B cell (primary cell): ENCODE measurements around the gene CMTM6. TPM values are rescaled to one million over a fixed set of nuclear protein-coding genes. Genes with fewer than 3 reads are reported as not detected.
"Not testable (repeated sequence)": the region's sequence is repeated elsewhere in the genome, so short reads cannot be mapped to it uniquely, and the experiment has no call there.

ENCODE experiments used
- ATAC-seq: fragments of 200-7000 bp; cut with Tn5 transposase; one replicate; pipeline ENCODE4 v1.10.0; 2021; ENCODE audit warnings: low read depth, mild to moderate bottlenecking, moderate number of reproducible peaks, moderate library complexity
- CTCF ChIA-PET: fragments of 350-600 bp; sonication (Branson Sonifier 250); formaldehyde crosslinking; loops from one replicate; lab custom pipeline; 2021; ENCODE audit warnings: antibody characterized with exemption, inconsistent platforms; lab: Charles Lee
- POLR2A ChIA-PET: fragments of 350-600 bp; sonication (Branson Sonifier 250); formaldehyde crosslinking; loops from one replicate; lab custom pipeline; 2021; ENCODE audit warnings: antibody characterized with exemption; lab: Charles Lee
- DNase-seq: peaks from one replicate; pipeline ENCODE4 v3.0.0; 2013
- H2AFZ ChIP-seq: 2 replicates; pipeline ENCODE4 v1.6.1; 2012; ENCODE audit warnings: mild to moderate bottlenecking, low read depth, low read length; ENCODE audit not compliant: insufficient read depth, poor library complexity, severe bottlenecking
- H3K27ac ChIP-seq, 2 donors: 1 replicate in 1 of 2; 2 replicates in 1 of 2; pipeline ENCODE4 v1.5.1; 2012 to 2013; ENCODE audit warnings: low read length in 2 of 2, mild to moderate bottlenecking in 2 of 2, moderate library complexity in 1 of 2
- H3K27me3 ChIP-seq, 4 experiments: fragments of 200-600 bp in 1 of 4; sonication (generic) in 1 of 4; replicated peaks in 1 of 4; 1 replicate in 2 of 4; 2 replicates in 2 of 4; pipeline versions ENCODE4 v1.6.1 to v1.7.0; 2013 to 2016; ENCODE audit warnings: low read length in 3 of 4, mild to moderate bottlenecking in 2 of 4, mixed read lengths in 1 of 4, moderate library complexity in 1 of 4; ENCODE audit not compliant: insufficient read depth in 4 of 4, control insufficient read depth in 3 of 4; ENCODE audit errors: control extremely low read depth in 1 of 4
- H3K36me3 ChIP-seq, 2 experiments: replicated peaks in 1 of 2; 1 replicate in 1 of 2; 2 replicates in 1 of 2; pipeline versions ENCODE4 v1.6.1 to v1.7.1; 2013; ENCODE audit warnings: low read length in 1 of 2; ENCODE audit not compliant: insufficient read depth in 2 of 2, control insufficient read depth in 1 of 2; ENCODE audit errors: control extremely low read depth in 1 of 2, extremely low read depth in 1 of 2
- H3K4me1 ChIP-seq, 2 donors: fragments of 200-600 bp in 1 of 2; sonication (generic) in 1 of 2; 1 replicate in 1 of 2; 2 replicates in 1 of 2; pipeline versions ENCODE4 v1.5.1 to v1.6.1; 2013 to 2017; ENCODE audit warnings: low read length in 2 of 2; ENCODE audit not compliant: control insufficient read depth in 2 of 2, insufficient read depth in 2 of 2
- H3K4me2 ChIP-seq: replicated peaks from 2 replicates; pipeline ENCODE3; 2012; ENCODE audit warnings: mild to moderate bottlenecking, low read depth, low read length; ENCODE audit not compliant: poor library complexity, severe bottlenecking
- H3K4me3 ChIP-seq, 5 experiments: fragments of 200-600 bp in 1 of 5; sonication (generic) in 1 of 5; 1 replicate in 3 of 5; 2 replicates in 2 of 5; pipeline versions ENCODE4 v1.5.1 to v1.7.0; 2011 to 2016; ENCODE audit warnings: low read length in 4 of 5, mild to moderate bottlenecking in 4 of 5, low read depth in 2 of 5, control low read depth in 1 of 5, moderate library complexity in 1 of 5; ENCODE audit not compliant: insufficient read depth in 1 of 5; ENCODE audit errors: control extremely low read depth in 1 of 5, extremely low read depth in 1 of 5
- H3K79me2 ChIP-seq: fragments of 200-600 bp; sonication (generic); one replicate; pipeline ENCODE4 v1.6.0; 2016; ENCODE audit warnings: low read length; ENCODE audit not compliant: control insufficient read depth, insufficient read depth
- H3K9ac ChIP-seq: fragments of 200-600 bp; sonication (generic); 2 replicates; pipeline ENCODE4 v1.6.1; 2017; ENCODE audit warnings: mild to moderate bottlenecking, low read length, moderate library complexity
- H3K9me3 ChIP-seq, 3 donors: one replicate each; pipeline versions ENCODE4 v1.6.1 to v1.7.1; 2013; ENCODE audit warnings: low read length in 2 of 3; ENCODE audit not compliant: control insufficient read depth in 2 of 3, insufficient read depth in 1 of 3; ENCODE audit errors: control extremely low read depth in 1 of 3
- H4K20me1 ChIP-seq: 2 replicates; pipeline ENCODE4 v1.6.0; 2012; ENCODE audit warnings: mild to moderate bottlenecking, low read length; ENCODE audit not compliant: insufficient read depth, control insufficient read depth, poor library complexity, severe bottlenecking
- H3K27ac Mint-ChIP-seq: one replicate; pipeline ENCODE4 v1.8.0; 2021; ENCODE audit warnings: mixed read lengths
- H3K27me3 Mint-ChIP-seq: one replicate; pipeline ENCODE4 v1.8.0; 2021; ENCODE audit warnings: mixed read lengths
- H3K4me1 Mint-ChIP-seq: one replicate; pipeline ENCODE4 v1.8.0; 2021; ENCODE audit warnings: mixed read lengths
- H3K4me3 Mint-ChIP-seq: one replicate; pipeline ENCODE4 v1.8.0; 2021; ENCODE audit warnings: mixed read lengths
- H3K9me3 Mint-ChIP-seq: one replicate; pipeline ENCODE4 v1.8.0; 2022; ENCODE audit warnings: mixed read lengths; ENCODE audit not compliant: insufficient read depth
- EZH2 ChIP-seq: IDR thresholded peaks from 2 replicates; pipeline ENCODE4 v1.6.1; 2012; ENCODE audit warnings: borderline replicate concordance, low read depth, mild to moderate bottlenecking, moderate library complexity, low read length; ENCODE audit not compliant: insufficient read depth, poor library complexity, severe bottlenecking
- WGBS: methylation state at CpG from one replicate; pipeline ENCODE4 v1.1.5; 2013; ENCODE audit warnings: missing lambda C conversion rate; ENCODE audit not compliant: insufficient coverage; 5-methylcytosine and 5-hydroxymethylcytosine counted together
- intact Hi-C: fragments of 100-400 bp; cut with micrococcal nuclease; formaldehyde crosslinking; loops from one replicate; pipeline ENCODE4 v1.10.0; 2022
- polyA plus RNA-seq: library from polyadenylated mRNA; depleted of rRNA; stranded (reverse); fragments of >200 nt; gene quantifications from 2 replicates; pipeline ENCODE4 v1.2.3, GENCODE V29; 2012
- total RNA-seq, 2 donors: library from RNA; stranded (reverse); fragments of 120-200 nt in 1 of 2; gene quantifications; 1 replicate in 1 of 2; 2 replicates in 1 of 2; pipeline versions ENCODE4 v1.2.3 to v1.2.4, GENCODE V29; 2013 to 2022
- TF ChIP-seq, protein P1 (sequence below): fragments of 200-600 bp; IDR thresholded peaks from one replicate; pipeline ENCODE4 v1.8.0; 2022; ENCODE audit warnings: antibody characterized with exemption, mild to moderate bottlenecking

Gene CMTM6
- total and polyA plus RNA-seq, 2 donors (not counting 1 experiment from before 2014, with no cell fraction given), result 19.2 to 66.3 TPM

DNA sequence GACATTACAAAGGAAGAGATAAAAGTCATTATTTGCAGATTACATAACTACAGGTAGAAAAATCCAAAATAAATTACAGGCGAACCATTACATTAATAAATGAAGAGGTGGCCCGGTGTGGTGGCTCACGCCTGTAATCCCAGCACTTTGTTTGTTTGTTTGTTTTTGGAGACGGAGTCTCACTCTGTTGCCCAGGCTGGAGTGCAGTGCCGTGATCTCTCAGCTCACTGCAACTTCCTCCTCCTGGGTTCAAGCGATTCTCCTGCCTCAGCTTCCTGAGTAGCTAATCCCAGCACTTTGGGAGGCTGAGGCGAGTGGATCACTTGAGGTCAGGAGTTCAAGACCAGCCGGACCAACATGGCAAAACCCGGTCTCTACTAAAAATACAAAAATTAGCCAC lies 14.1 kb upstream of the CMTM6 start:
- not testable (repeated sequence) for H3K27me3 Mint-ChIP-seq, H3K9me3 Mint-ChIP-seq, H3K79me2 ChIP-seq, H3K36me3 ChIP-seq, H3K27me3 ChIP-seq, H4K20me1 ChIP-seq, H3K9me3 ChIP-seq, DNase-seq
- POLR2A ChIA-PET, result interaction anchor here (0.7 to 1.0 kb wide), 3 partner anchors 32 to 351 kb away, joined by 3 to 9 read pairs (median 3); no protein-coding TSS in a partner anchor
- peak overlapping the region; percentile 57 to 89 for H3K27ac ChIP-seq
- Mint-ChIP-seq H3K4me1 (peaks cover 20% of the 10 kb centered on the region), H3K4me3 (peak overlapping the region; percentile 76), H3K27ac (peak overlapping the region; percentile 93)
- ATAC-seq, result peak; percentile 23
- peaks cover 6 to 12% of the 10 kb centered on the region in 2 donors for H3K4me1 ChIP-seq
- peak overlapping the region; percentile 70 for H3K4me2 ChIP-seq
- peak overlapping the region; percentile 81 for H2AFZ ChIP-seq
- 24% methylated on average over 3 of the region's 9 CpGs for WGBS
- H3K9ac ChIP-seq, result peak overlapping the region; percentile 67
- CTCF ChIA-PET, result interaction anchor here (0.8 to 1.7 kb wide), 4 partner anchors 8 to 339 kb away, joined by 3 to 8 read pairs (median 4); no protein-coding TSS in a partner anchor
- peak overlapping the region in 4 of 5 experiments; percentile 30 to 53 (median 41) for H3K4me3 ChIP-seq
- intact Hi-C loops, result loop anchor here (1.0 to 10.0 kb wide), 3 partner anchors 14 to 558 kb away; partner anchors contain the start of genes CMTM6 and DYNC1LI1

DNA sequence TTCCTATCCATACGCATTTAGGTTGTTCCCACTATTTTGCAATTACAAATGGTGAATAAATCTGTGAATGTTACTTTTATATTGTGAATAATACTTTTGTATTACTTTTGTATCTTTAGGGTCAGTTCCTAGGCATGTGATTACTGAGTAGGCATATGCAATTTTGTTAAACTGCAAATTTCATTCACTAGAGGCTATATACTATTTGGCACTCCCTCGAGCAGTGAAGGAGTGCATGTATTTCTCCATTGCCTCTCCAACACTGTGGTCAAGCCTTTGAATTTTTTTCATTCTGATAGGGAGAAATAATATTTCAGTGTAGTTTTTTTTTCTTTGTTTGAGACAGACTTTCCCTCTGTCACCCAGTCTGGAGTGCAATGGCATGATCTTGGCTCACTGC lies 8.4 kb upstream of the CMTM6 start:
- Mint-ChIP-seq H3K4me3 (no peak overlapping the region), H3K27ac (no peak overlapping the region), H3K4me1 (peaks cover 6% of the 10 kb centered on the region), H3K27me3 (no peaks in the 10 kb centered on the region), H3K9me3 (no peaks in the 10 kb centered on the region)
- no peak for DNase-seq
- no peak overlapping the region for H3K27ac ChIP-seq
- H3K4me1 ChIP-seq, result peaks cover 0 to 3% of the 10 kb centered on the region in 2 donors
- no peaks in the 10 kb centered on the region for H3K79me2 ChIP-seq
- no peak overlapping the region for H3K4me3 ChIP-seq
- H3K9me3 ChIP-seq, result peaks cover 0 to 5% (median 0%) of the 10 kb centered on the region in 3 donors
- WGBS, result no CpG with 5 or more reads among the region's 2 CpGs
- no peak overlapping the region for H3K9ac ChIP-seq
- H3K27me3 ChIP-seq, result no peaks in the 10 kb centered on the region
- TF ChIP-seq EZH2, result no peak
- TF ChIP-seq, protein P1, sequence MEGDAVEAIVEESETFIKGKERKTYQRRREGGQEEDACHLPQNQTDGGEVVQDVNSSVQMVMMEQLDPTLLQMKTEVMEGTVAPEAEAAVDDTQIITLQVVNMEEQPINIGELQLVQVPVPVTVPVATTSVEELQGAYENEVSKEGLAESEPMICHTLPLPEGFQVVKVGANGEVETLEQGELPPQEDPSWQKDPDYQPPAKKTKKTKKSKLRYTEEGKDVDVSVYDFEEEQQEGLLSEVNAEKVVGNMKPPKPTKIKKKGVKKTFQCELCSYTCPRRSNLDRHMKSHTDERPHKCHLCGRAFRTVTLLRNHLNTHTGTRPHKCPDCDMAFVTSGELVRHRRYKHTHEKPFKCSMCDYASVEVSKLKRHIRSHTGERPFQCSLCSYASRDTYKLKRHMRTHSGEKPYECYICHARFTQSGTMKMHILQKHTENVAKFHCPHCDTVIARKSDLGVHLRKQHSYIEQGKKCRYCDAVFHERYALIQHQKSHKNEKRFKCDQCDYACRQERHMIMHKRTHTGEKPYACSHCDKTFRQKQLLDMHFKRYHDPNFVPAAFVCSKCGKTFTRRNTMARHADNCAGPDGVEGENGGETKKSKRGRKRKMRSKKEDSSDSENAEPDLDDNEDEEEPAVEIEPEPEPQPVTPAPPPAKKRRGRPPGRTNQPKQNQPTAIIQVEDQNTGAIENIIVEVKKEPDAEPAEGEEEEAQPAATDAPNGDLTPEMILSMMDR, result no peak
- no peak for ATAC-seq
- no peaks in the 10 kb centered on the region for H4K20me1 ChIP-seq
- ChIA-PET CTCF (interaction anchor here (1.2 to 4.0 kb wide), 8 partner anchors 9 to 271 kb away, joined by 3 to 29 read pairs (median 11); partner anchors contain the start of gene CMTM6), POLR2A (no interaction called here)
- H3K36me3 ChIP-seq, result no peaks in the 10 kb centered on the region
- no peak overlapping the region for H2AFZ ChIP-seq
- H3K4me2 ChIP-seq, result no peak overlapping the region
- intact Hi-C loops, result loop anchor here (2.0 to 10.0 kb wide), 2 partner anchors 334 to 564 kb away; no protein-coding TSS in a partner anchor
